IMR-90 (cell line): ENCODE results near the gene NKPD1. TPM values are rescaled to one million over a fixed set of nuclear protein-coding genes. Genes with fewer than 3 reads are reported as not detected.

ENCODE experiments used
- ATAC-seq: fragments of 200-7000 bp; cut with Tn5 transposase; 2 replicates; pipeline ENCODE4 v1.9.1; 2020; ENCODE audit warnings: low read depth, mild to moderate bottlenecking, moderate library complexity
- BruUV-seq: library from RNA; stranded (reverse); fragments of 400-500 nt; replicated peaks from 2 replicates; lab custom pipeline; 2021; lab: Mats Ljungman, UMichigan
- CTCF ChIA-PET: fragments of 300-600 bp; formaldehyde crosslinking; extraction: SDS; loops from one replicate; lab custom pipeline; 2021; ENCODE audit warnings: antibody characterized with exemption; lab: Yijun Ruan, JAX
- POLR2A ChIA-PET: fragments of 300-600 bp; sonication (Branson Sonifier 250); formaldehyde crosslinking; loops from one replicate; lab custom pipeline; 2022; ENCODE audit warnings: antibody characterized with exemption; ENCODE audit not compliant: unreplicated experiment; lab: Charles Lee
- DNase-seq: peaks from one replicate; pipeline ENCODE4 v3.0.0; 2013
- H2AFZ ChIP-seq: replicated peaks from 2 replicates; pipeline ENCODE3; 2013; ENCODE audit warnings: low read length, mild to moderate bottlenecking; ENCODE audit not compliant: poor library complexity
- H2AK5ac ChIP-seq: 2 replicates; pipeline ENCODE4 v1.6.1; 2013; ENCODE audit warnings: low read depth, low read length, inconsistent platforms
- H2AK9ac ChIP-seq: replicated peaks from 2 replicates; pipeline ENCODE3; 2013; ENCODE audit warnings: mild to moderate bottlenecking, low read depth, low read length, moderate library complexity; ENCODE audit not compliant: poor library complexity
- H2BK120ac ChIP-seq: 2 replicates; pipeline ENCODE4 v1.6.1; 2013; ENCODE audit warnings: low read depth, low read length, inconsistent platforms
- H2BK15ac ChIP-seq: 3 replicates; pipeline ENCODE4 v1.6.1; 2013; ENCODE audit warnings: low read depth, low read length, inconsistent platforms
- H2BK20ac ChIP-seq: 2 replicates; pipeline ENCODE4 v1.6.1; 2013; ENCODE audit warnings: low read depth, mild to moderate bottlenecking, inconsistent platforms, low read length, moderate library complexity
- H2BK5ac ChIP-seq: 2 replicates; pipeline ENCODE4 v1.6.1; 2013; ENCODE audit warnings: mild to moderate bottlenecking, low read depth, low read length, inconsistent platforms; ENCODE audit not compliant: poor library complexity, severe bottlenecking
- H3K14ac ChIP-seq: replicated peaks from 2 replicates; pipeline ENCODE4 v1.6.1; 2013; ENCODE audit warnings: low read depth, low read length, inconsistent platforms
- H3K18ac ChIP-seq: 2 replicates; pipeline ENCODE4 v1.6.1; 2013; ENCODE audit warnings: low read depth, low read length, control low read depth
- H3K23ac ChIP-seq: 2 replicates; pipeline ENCODE4 v1.6.1; 2013; ENCODE audit warnings: low read depth, low read length, inconsistent platforms
- H3K27ac ChIP-seq: 2 replicates; pipeline ENCODE4 v1.5.1; 2013; ENCODE audit warnings: mild to moderate bottlenecking, control low read depth, low read length; ENCODE audit not compliant: insufficient read depth
- H3K27me3 ChIP-seq: 2 replicates; pipeline ENCODE4 v1.6.1; 2013; ENCODE audit warnings: low read length; ENCODE audit not compliant: control insufficient read depth, insufficient read depth
- H3K36me3 ChIP-seq: 2 replicates; pipeline ENCODE4 v1.6.1; 2013; ENCODE audit warnings: low read length, mixed read lengths; ENCODE audit not compliant: control insufficient read depth, insufficient read depth
- H3K4ac ChIP-seq: 2 replicates; pipeline ENCODE4 v1.6.1; 2013; ENCODE audit warnings: low read depth, low read length, inconsistent platforms
- H3K4me1 ChIP-seq: 2 replicates; pipeline ENCODE4 v1.6.1; 2013; ENCODE audit warnings: low read length, mixed read lengths; ENCODE audit not compliant: control insufficient read depth, insufficient read depth
- H3K4me2 ChIP-seq: 2 replicates; pipeline ENCODE4 v1.6.1; 2013; ENCODE audit warnings: low read depth, mild to moderate bottlenecking, control low read depth, low read length, moderate library complexity
- H3K4me3 ChIP-seq: 2 replicates; pipeline ENCODE4 v1.5.1; 2013; ENCODE audit warnings: low read depth, mild to moderate bottlenecking, control low read depth, low read length, moderate library complexity; ENCODE audit not compliant: insufficient read depth
- H3K56ac ChIP-seq: 2 replicates; pipeline ENCODE4 v1.6.1; 2013; ENCODE audit warnings: low read length, inconsistent platforms; ENCODE audit not compliant: insufficient read depth; ENCODE audit errors: extremely low read depth
- H3K79me1 ChIP-seq, 2 experiments: 2 replicates each; pipeline ENCODE4 v1.6.1; 2013; ENCODE audit warnings: low read length in 2 of 2, inconsistent platforms in 1 of 2, low read depth in 1 of 2
- H3K9ac ChIP-seq: 2 replicates; pipeline ENCODE4 v1.6.1; 2013; ENCODE audit warnings: low read depth, low read length, control low read depth
- H3K9me1 ChIP-seq: 2 replicates; pipeline ENCODE4 v1.6.1; 2013; ENCODE audit warnings: low read length, inconsistent platforms; ENCODE audit not compliant: insufficient read depth
- H3K9me3 ChIP-seq: 2 replicates; pipeline ENCODE4 v1.6.1; 2013; ENCODE audit warnings: low read length; ENCODE audit not compliant: control insufficient read depth, insufficient read depth
- H4K20me1 ChIP-seq: 2 replicates; pipeline ENCODE4 v1.6.1; 2013; ENCODE audit warnings: low read length, inconsistent platforms; ENCODE audit not compliant: insufficient read depth
- H4K5ac ChIP-seq: 2 replicates; pipeline ENCODE4 v1.6.1; 2013; ENCODE audit warnings: mild to moderate bottlenecking, low read depth, low read length, control low read depth
- H4K8ac ChIP-seq, 2 experiments: 2 replicates each; pipeline ENCODE4 v1.6.1; 2013; ENCODE audit warnings: low read depth in 2 of 2, low read length in 2 of 2, control low read depth in 1 of 2, inconsistent platforms in 1 of 2
- H4K91ac ChIP-seq: 2 replicates; pipeline ENCODE4 v1.6.1; 2013; ENCODE audit warnings: low read depth, low read length, inconsistent platforms; ENCODE audit not compliant: insufficient read depth
- BHLHE40 ChIP-seq: fragments of 150-350 bp; IDR thresholded peaks from 2 replicates; pipeline ENCODE4 v1.6.1; 2016; ENCODE audit warnings: mild to moderate bottlenecking, low read depth, low read length
- CEBPB ChIP-seq: IDR thresholded peaks from 2 replicates; pipeline ENCODE4 v1.6.1; 2012; ENCODE audit warnings: low read depth, low read length, improper control_type of control experiment
- CHD1 ChIP-seq: IDR thresholded peaks from 2 replicates; pipeline ENCODE4 v1.6.1; 2012; ENCODE audit warnings: low read depth, low read length, improper control_type of control experiment
- CTCF ChIP-seq: conservative IDR thresholded peaks from 2 replicates; pipeline ENCODE4 v1.5.1; 2012; ENCODE audit warnings: mild to moderate bottlenecking, low read depth, low read length, improper control_type of control experiment
- FOS ChIP-seq: fragments of 150-350 bp; IDR thresholded peaks from 2 replicates; pipeline ENCODE4 v1.6.1; 2016; ENCODE audit warnings: low read depth, low read length
- MAZ ChIP-seq: IDR thresholded peaks from 2 replicates; pipeline ENCODE4 v1.6.1; 2012; ENCODE audit warnings: low read depth, mild to moderate bottlenecking, low read length, improper control_type of control experiment, moderate library complexity, borderline replicate concordance
- MXI1 ChIP-seq: IDR thresholded peaks from 2 replicates; pipeline ENCODE4 v1.6.1; 2012; ENCODE audit warnings: low read depth, mild to moderate bottlenecking, low read length, moderate library complexity, borderline replicate concordance
- NFE2L2 ChIP-seq: fragments of 150-350 bp; IDR thresholded peaks from 2 replicates; pipeline ENCODE4 v1.6.1; 2016; ENCODE audit warnings: low read depth, mild to moderate bottlenecking, low read length
- POLR2A ChIP-seq: IDR thresholded peaks from 2 replicates; pipeline ENCODE4 v1.6.1; 2012; ENCODE audit warnings: mild to moderate bottlenecking, low read depth, low read length
- RCOR1 ChIP-seq: IDR thresholded peaks from 2 replicates; pipeline ENCODE4 v1.6.1; 2012; ENCODE audit warnings: mild to moderate bottlenecking, low read length, improper control_type of control experiment; ENCODE audit not compliant: insufficient replicate concordance
- RFX5 ChIP-seq: IDR thresholded peaks from 2 replicates; pipeline ENCODE4 v1.8.0; 2012; ENCODE audit warnings: low read depth, mild to moderate bottlenecking, low read length, moderate library complexity
- WGBS, 2 experiments: methylation state at CpG; one replicate each; pipeline versions ENCODE4 v1.1.5 to v1.1.7; 2013; ENCODE audit warnings: missing lambda C conversion rate in 2 of 2; ENCODE audit not compliant: insufficient read length in 1 of 2; ENCODE audit errors: extremely low coverage in 2 of 2; 5-methylcytosine and 5-hydroxymethylcytosine counted together
- dilution Hi-C: fragments of 300-500 bp; cut with HindIII; formaldehyde crosslinking; loops from one replicate; pipeline ENCODE4 v1.14.3; 2018; ENCODE audit warnings: low sequenced_read_pairs; ENCODE audit not compliant: unreplicated experiment
- in situ Hi-C: fragments of 300-500 bp; cut with MboI; formaldehyde crosslinking; loops from 3 replicates; pipeline ENCODE4 v1.14.3; 2019; ENCODE audit warnings: low sequenced_read_pairs, inconsistent platforms, mixed read lengths
- intact Hi-C: fragments of 100-400 bp; cut with micrococcal nuclease; formaldehyde crosslinking; loops from 2 replicates; pipeline ENCODE4 v1.10.0; 2022
- polyA plus RNA-seq, 3 experiments: library from polyadenylated mRNA; depleted of rRNA; stranded (reverse); fragments of >200 nt; gene quantifications; 2 replicates each; pipeline ENCODE4 v1.2.3, GENCODE V29; 2012; ENCODE audit warnings: low replicate concordance in 1 of 3
- total RNA-seq: library from RNA; depleted of rRNA; stranded (reverse); fragments of >200 nt; gene quantifications from 2 replicates; pipeline ENCODE4 v1.2.3, GENCODE V29; 2012

The NKPD1 gene
- total and polyA plus RNA-seq, 2 of the 4 experiments (the other 2 are of a cell fraction), result under 0.01 to 0.09 TPM

- H3K27ac ChIP-seq, result no peak overlapping the region
- H3K27me3 ChIP-seq, result no peaks in the 10 kb centered on the region
- no peak overlapping the region for H2BK120ac ChIP-seq
- no peak overlapping the region for H2BK15ac ChIP-seq
- H3K9ac ChIP-seq, result no peak overlapping the region
- no peak overlapping the region for H3K23ac ChIP-seq
- peak overlapping the region; percentile 61 for H2AK9ac ChIP-seq
- H4K20me1 ChIP-seq, result peaks cover 70% of the 10 kb centered on the region
- ChIA-PET POLR2A (no interaction called here), CTCF (no interaction called here)
- no peak overlapping the region for H2BK20ac ChIP-seq
- TF ChIP-seq BHLHE40 (no peak), CHD1 (no peak), MXI1 (no peak), MAZ (no peak), RCOR1 (no peak), CTCF (no peak), RFX5 (no peak), FOS (no peak), NFE2L2 (no peak), CEBPB (no peak), POLR2A (no peak)
- no peak overlapping the region for H2BK5ac ChIP-seq
- in situ Hi-C loops (no loop called here), intact Hi-C loops (no loop called here), dilution Hi-C loops (no loop called here)
- H2AK5ac ChIP-seq, result no peak overlapping the region
- H3K9me1 ChIP-seq, result peaks cover 15% of the 10 kb centered on the region
- no peak overlapping the region for H2AFZ ChIP-seq
- H3K36me3 ChIP-seq, result 0 out of 2 replicates have a peak, but pooled peaks cover 6% of the 10 kb centered on the region
- H3K56ac ChIP-seq, result no peak overlapping the region
- H3K4me2 ChIP-seq, result no peak overlapping the region
- H4K91ac ChIP-seq, result no peak overlapping the region
- no peak overlapping the region for H3K18ac ChIP-seq
- no peaks in the 10 kb centered on the region; the same call in 1 of the 2 replicates for H3K4me1 ChIP-seq
- no peak overlapping the region for H4K8ac ChIP-seq
- H3K9me3 ChIP-seq, result no peaks in the 10 kb centered on the region
- WGBS, 2 experiments, result 89% methylated on average over 9 of the region's 13 CpGs; no CpG with 5 or more reads in 1 of the 2 experiments
- H3K79me1 ChIP-seq, result peaks cover 35 to 86% of the 10 kb centered on the region in 2 experiments
- no peak overlapping the region for H3K4me3 ChIP-seq
- ATAC-seq (no peak), DNase-seq (no peak)
- H4K5ac ChIP-seq, result no peak overlapping the region
- no peak overlapping the region for H3K4ac ChIP-seq
- H3K14ac ChIP-seq, result no peak overlapping the region
- BruUV-seq, result no TSS peak
These were observed 30.5 kb downstream of the NKPD1 start for GRCh38 chr19:45130236-45130635.
